Tibial nerve (tissue), 4 donors: ENCODE data around the gene FLNC. TPM values are rescaled to one million over a fixed set of nuclear protein-coding genes. Genes with fewer than 3 reads are reported as not detected.

Source experiments
- DNase-seq, 2 donors: peaks; one replicate each; pipeline ENCODE4 v3.0.0-alpha.2; 2019; ENCODE audit warnings: low spot score in 2 of 2
- H3K27ac ChIP-seq, 4 donors: fragments of 200-600 bp; sonication (generic) in 3 of 4; one replicate each; pipeline ENCODE4 v1.5.1; 2017 to 2019; ENCODE audit warnings: mild to moderate bottlenecking in 1 of 4
- H3K27me3 ChIP-seq, 2 donors: fragments of 200-600 bp; sonication (generic) in 1 of 2; one replicate each; pipeline versions ENCODE4 v1.5.1 to v1.6.0; 2017 to 2019
- H3K36me3 ChIP-seq, 3 donors: fragments of 200-600 bp; sonication (generic); one replicate each; pipeline ENCODE4 v1.5.1; 2018 to 2019
- H3K4me1 ChIP-seq, 4 donors: fragments of 200-600 bp; sonication (generic) in 3 of 4; one replicate each; pipeline ENCODE4 v1.5.1; 2017 to 2019
- H3K4me3 ChIP-seq, 4 donors: fragments of 200-600 bp; sonication (generic) in 3 of 4; one replicate each; pipeline ENCODE4 v1.5.1; 2017 to 2019; ENCODE audit warnings: mild to moderate bottlenecking in 1 of 4, moderate library complexity in 1 of 4
- H3K9me3 ChIP-seq, 4 donors: fragments of 200-600 bp; sonication (generic) in 3 of 4; one replicate each; pipeline ENCODE4 v1.5.1; 2017 to 2019
- EP300 ChIP-seq, 2 donors: sonication (generic); formaldehyde crosslinking; IDR thresholded peaks; one replicate each; pipeline ENCODE4 v1.6.1; 2017; ENCODE audit warnings: antibody characterized with exemption in 2 of 2, mild to moderate bottlenecking in 1 of 2
- POLR2A ChIP-seq, 2 donors: fragments of 450-650 bp; IDR thresholded peaks; one replicate each; pipeline ENCODE4 v1.6.1; 2017; ENCODE audit warnings: antibody characterized with exemption in 2 of 2, mild to moderate bottlenecking in 2 of 2, moderate library complexity in 2 of 2
- WGBS, 2 donors: methylation state at CpG; one replicate each; pipeline ENCODE4 v1.1.5; 2018; 5-methylcytosine and 5-hydroxymethylcytosine counted together
- total RNA-seq, 4 donors: library from RNA; depleted of rRNA; stranded (reverse); fragments of >200 nt; gene quantifications; one replicate each; pipeline ENCODE4 v1.1.0, GENCODE V29; 2016
- TF ChIP-seq, protein P1 (sequence below), 5 experiments: fragments of 200-600 bp in 3 of 5; fragments of 450-650 bp in 2 of 5; sonication (generic) in 3 of 5; IDR thresholded peaks; one replicate each; pipeline ENCODE4 v1.5.1; 2016 to 2019; ENCODE audit warnings: antibody characterized with exemption in 5 of 5, mild to moderate bottlenecking in 3 of 5, moderate library complexity in 2 of 5

Gene FLNC
- total RNA-seq, 4 donors from 2014 or later = 5.5 to 13.5 (median 9.0) TPM

DNA sequence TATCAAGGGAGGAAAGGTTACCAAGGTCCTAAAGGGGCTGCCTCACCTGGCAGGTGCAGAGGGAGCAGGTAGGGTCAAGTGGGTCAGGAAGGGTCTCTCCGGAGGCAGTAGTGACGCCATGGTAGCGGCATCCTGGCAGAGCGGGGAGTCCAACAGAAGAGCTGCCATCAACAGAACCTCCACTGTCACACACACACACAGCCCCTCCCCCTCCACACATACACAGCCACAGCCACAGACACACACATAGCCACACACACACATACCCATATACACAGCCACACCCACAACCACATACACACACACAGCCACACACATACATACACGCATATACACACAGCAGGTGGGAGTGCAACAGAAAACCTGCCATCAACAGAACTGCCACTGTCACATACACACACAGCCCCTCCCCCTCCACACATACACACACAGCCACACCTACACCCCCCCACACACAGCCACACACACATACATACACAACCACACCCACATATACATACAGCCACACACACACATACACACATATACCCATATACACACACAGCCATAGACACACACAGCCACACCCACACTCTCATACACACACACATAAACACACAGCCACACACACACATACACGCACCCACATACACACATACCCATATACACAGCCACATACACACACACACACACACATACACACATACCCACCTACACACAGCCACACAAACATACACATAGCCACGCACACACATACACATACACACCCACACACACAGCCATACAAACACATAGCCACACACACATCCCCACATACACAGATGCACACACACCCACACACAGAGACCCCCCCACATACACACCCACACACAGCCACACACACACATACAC, 57.2 kb downstream of the FLNC start:
- Histone ChIP-seq H3K4me1 (peaks cover 0 to 10% (median 3%) of the 10 kb centered on the region in 4 donors), H3K27ac (no peak overlapping the region), H3K9me3 (no peaks in the 10 kb centered on the region), H3K36me3 (no peaks in the 10 kb centered on the region), H3K4me3 (no peak overlapping the region), H3K27me3 (peaks cover 0 to 42% of the 10 kb centered on the region in 2 donors)
- WGBS, 2 donors = 80 to 83% methylated on average over 7 of the region's 7 CpGs
- TF ChIP-seq POLR2A (IDR thresholded peaks at IDR 0.05) (no peak), EP300 (IDR thresholded peaks at IDR 0.05) (no peak)
- TF ChIP-seq, protein P1, sequence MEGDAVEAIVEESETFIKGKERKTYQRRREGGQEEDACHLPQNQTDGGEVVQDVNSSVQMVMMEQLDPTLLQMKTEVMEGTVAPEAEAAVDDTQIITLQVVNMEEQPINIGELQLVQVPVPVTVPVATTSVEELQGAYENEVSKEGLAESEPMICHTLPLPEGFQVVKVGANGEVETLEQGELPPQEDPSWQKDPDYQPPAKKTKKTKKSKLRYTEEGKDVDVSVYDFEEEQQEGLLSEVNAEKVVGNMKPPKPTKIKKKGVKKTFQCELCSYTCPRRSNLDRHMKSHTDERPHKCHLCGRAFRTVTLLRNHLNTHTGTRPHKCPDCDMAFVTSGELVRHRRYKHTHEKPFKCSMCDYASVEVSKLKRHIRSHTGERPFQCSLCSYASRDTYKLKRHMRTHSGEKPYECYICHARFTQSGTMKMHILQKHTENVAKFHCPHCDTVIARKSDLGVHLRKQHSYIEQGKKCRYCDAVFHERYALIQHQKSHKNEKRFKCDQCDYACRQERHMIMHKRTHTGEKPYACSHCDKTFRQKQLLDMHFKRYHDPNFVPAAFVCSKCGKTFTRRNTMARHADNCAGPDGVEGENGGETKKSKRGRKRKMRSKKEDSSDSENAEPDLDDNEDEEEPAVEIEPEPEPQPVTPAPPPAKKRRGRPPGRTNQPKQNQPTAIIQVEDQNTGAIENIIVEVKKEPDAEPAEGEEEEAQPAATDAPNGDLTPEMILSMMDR (IDR thresholded peaks at IDR 0.05) = no peak
- no peak for DNase-seq

DNA sequence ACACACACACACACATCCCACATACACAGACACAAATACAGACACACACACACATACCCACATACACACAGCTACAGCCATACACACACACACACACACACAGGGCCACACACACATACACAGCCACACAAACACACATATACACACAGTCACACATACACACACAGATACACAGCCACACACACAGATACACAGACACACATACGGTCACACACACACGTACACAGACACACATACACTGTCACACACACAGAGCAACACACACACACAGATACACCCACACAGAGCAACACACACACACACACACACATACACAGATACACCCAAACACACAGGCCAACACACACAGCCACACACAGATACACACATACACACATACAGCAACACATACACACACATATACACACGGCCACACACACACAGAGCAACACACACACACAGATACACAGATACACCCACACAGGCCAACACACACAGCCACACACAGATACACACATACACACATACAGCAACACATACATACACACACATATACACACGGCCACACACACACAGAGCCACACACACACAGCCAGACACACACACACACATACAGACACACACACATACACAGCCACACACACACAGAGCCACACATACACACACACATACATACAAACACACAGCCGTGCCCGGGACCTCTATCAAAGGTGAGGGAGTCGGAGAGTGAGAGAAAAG, 58.0 kb downstream of the FLNC start:
- Histone ChIP-seq H3K36me3 (no peaks in the 10 kb centered on the region), H3K27ac (no peak overlapping the region), H3K27me3 (peaks cover 0 to 42% of the 10 kb centered on the region in 2 donors), H3K4me3 (no peak overlapping the region), H3K4me1 (peaks cover 0 to 10% (median 3%) of the 10 kb centered on the region in 4 donors), H3K9me3 (no peaks in the 10 kb centered on the region)
- 79 to 87% methylated on average over 6 to 7 of the region's 7 CpGs for WGBS, 2 donors
- DNase-seq = no peak
- TF ChIP-seq EP300 (IDR thresholded peaks at IDR 0.05) = no peak
- TF ChIP-seq, protein P1 (IDR thresholded peaks at IDR 0.05) = no peak
- TF ChIP-seq POLR2A (IDR thresholded peaks at IDR 0.05) = no peak

DNA sequence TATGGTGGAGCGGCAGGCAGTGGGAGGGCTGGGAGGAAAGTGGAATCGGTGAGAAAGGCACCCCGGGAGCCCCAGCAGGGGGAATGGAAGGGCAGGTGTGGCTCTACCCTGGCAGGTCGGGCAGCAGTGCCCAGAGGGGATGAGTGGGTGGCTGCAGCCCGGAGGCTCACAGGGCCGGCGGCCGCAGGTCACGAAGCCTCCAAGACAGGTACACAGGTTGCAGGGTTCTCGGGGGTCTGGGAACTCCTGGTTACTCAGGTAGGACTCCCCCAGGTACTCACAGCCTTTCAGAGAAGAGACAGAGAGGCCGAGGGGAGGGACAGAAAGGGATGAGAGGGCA, 58.5 kb downstream of the FLNC start:
- no peak overlapping the region for H3K27ac ChIP-seq
- no peaks in the 10 kb centered on the region for H3K9me3 ChIP-seq
- H3K4me3 ChIP-seq = no peak overlapping the region
- DNase-seq = no peak
- peaks cover 0 to 10% (median 3%) of the 10 kb centered on the region in 4 donors for H3K4me1 ChIP-seq
- 77 to 80% methylated on average over 11 of the region's 11 CpGs for WGBS, 2 donors
- no peak for TF ChIP-seq EP300 (IDR thresholded peaks at IDR 0.05)
- no peak for TF ChIP-seq POLR2A (IDR thresholded peaks at IDR 0.05)
- TF ChIP-seq, protein P1 (IDR thresholded peaks at IDR 0.05) = no peak
- H3K27me3 ChIP-seq = peaks cover 0 to 42% of the 10 kb centered on the region in 2 donors
- H3K36me3 ChIP-seq = no peaks in the 10 kb centered on the region

DNA sequence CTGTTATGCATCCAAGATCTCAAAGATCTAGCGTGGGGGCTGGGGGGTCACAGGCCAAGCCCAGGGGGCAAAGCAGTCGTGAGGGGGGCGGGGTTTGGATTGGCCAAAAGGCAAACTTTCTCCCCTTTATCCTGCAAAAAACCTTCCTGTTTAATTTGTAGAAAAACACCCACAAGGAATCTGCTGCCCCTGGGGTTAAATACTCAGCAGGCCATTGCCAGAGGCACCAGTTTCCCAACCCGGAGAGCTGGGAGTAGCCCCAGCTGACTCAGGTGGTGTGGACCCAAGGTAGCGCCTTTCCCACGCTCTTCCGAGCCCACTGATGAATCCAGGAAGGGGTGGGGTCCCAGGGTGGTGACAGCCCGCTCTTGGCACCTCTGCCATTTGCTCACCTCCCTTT, 58.9 kb downstream of the FLNC start:
- 54 to 61% methylated on average over 7 to 8 of the region's 8 CpGs for WGBS, 2 donors
- H3K27me3 ChIP-seq = peaks cover 0 to 42% of the 10 kb centered on the region in 2 donors
- TF ChIP-seq EP300 (IDR thresholded peaks at IDR 0.05) = no peak
- TF ChIP-seq, protein P1 (IDR thresholded peaks at IDR 0.05) = no peak
- TF ChIP-seq POLR2A (IDR thresholded peaks at IDR 0.05) = no peak

More for the DNA sequence above, 58.9 kb downstream of the FLNC start:
- no peak for DNase-seq
- H3K27ac ChIP-seq = no peak overlapping the region
- H3K36me3 ChIP-seq = no peaks in the 10 kb centered on the region
- no peaks in the 10 kb centered on the region for H3K9me3 ChIP-seq
- H3K4me1 ChIP-seq = peaks cover 0 to 10% (median 3%) of the 10 kb centered on the region in 4 donors
- H3K4me3 ChIP-seq = no peak overlapping the region
